Psoas muscle (tissue), 8 donors: ENCODE measurements around the gene IRX1. TPM values are rescaled to one million over a fixed set of nuclear protein-coding genes. Genes with fewer than 3 reads are reported as not detected.

Source experiments
- ATAC-seq, 4 donors: fragments of 200-7000 bp; cut with Tn5 transposase; one replicate each; pipeline ENCODE4 v1.9.1; 2020; ENCODE audit warnings: moderate library complexity in 3 of 4, mild to moderate bottlenecking in 2 of 4
- DNase-seq, 2 donors: peaks; one replicate each; pipeline ENCODE4 v3.0.0-alpha.2; 2020
- H3K27ac ChIP-seq: fragments of 200-600 bp; one replicate; pipeline ENCODE4 v1.8.0; 2022
- H3K27me3 ChIP-seq, 3 donors: fragments of 200-600 bp in 1 of 3; one replicate each; pipeline versions ENCODE4 v1.6.1 to v1.8.0; 2013 to 2022; ENCODE audit warnings: low read length in 2 of 3, mild to moderate bottlenecking in 2 of 3, moderate library complexity in 1 of 3; ENCODE audit not compliant: insufficient read depth in 3 of 3
- H3K36me3 ChIP-seq, 2 donors: fragments of 200-600 bp in 1 of 2; one replicate each; pipeline versions ENCODE4 v1.6.1 to v1.8.0; 2013 to 2022; ENCODE audit warnings: low read depth in 1 of 2, mild to moderate bottlenecking in 1 of 2, moderate library complexity in 1 of 2; ENCODE audit not compliant: insufficient read depth in 1 of 2
- H3K4me1 ChIP-seq: fragments of 200-600 bp; one replicate; pipeline ENCODE4 v1.8.0; 2022
- H3K4me3 ChIP-seq: fragments of 200-600 bp; one replicate; pipeline ENCODE4 v1.8.0; 2022; ENCODE audit warnings: mild to moderate bottlenecking
- H3K9me3 ChIP-seq: fragments of 200-600 bp; one replicate; pipeline ENCODE4 v1.8.0; 2022
- WGBS, 3 donors: extraction: QIAGEN DNeasy Blood & Tissue Kit; methylation state at CpG; one replicate each; pipeline versions ENCODE4 v1.1.6 to v1.1.7; 2013; 5-methylcytosine and 5-hydroxymethylcytosine counted together
- intact Hi-C, 2 donors: fragments of 100-400 bp; cut with DNase I; formaldehyde crosslinking; loops; one replicate each; pipeline versions ENCODE4 v1.11.0 to v1.14.2; 2022
- polyA plus RNA-seq, 3 donors: library from polyadenylated mRNA; stranded (reverse); fragments of 200-250 nt; gene quantifications; one replicate each; pipeline ENCODE4 v1.2.3, GENCODE V29; 2013
- total RNA-seq, 4 donors: library from RNA; stranded (reverse); fragmentation: NEBNext Ultra II Directional in 2 of 4; extraction: Animal tissue kit (Norgen Biotek cat#: 25700) in 2 of 4; gene quantifications; one replicate each; pipeline versions ENCODE4 v1.2.1 to v1.2.4, GENCODE V29; 2021 to 2023
- TF ChIP-seq, protein P1 (sequence below): fragments of 200-600 bp; IDR thresholded peaks from one replicate; pipeline ENCODE4 v1.8.0; 2022; ENCODE audit warnings: antibody characterized with exemption
- donor health status: healthy with polysubstance abuse.
- donor health status: DM: no; HTN: no; CAD: no; lungs with moderate emphysema.
- donor health status: Bipolar disorder and iron deficiency.
- donor health status: healthy.
- donor health status: DM: yes; HTN: yes; CAD: no.
- donor health status: DM: no; HTN: no; CAD: no.
- donor health status: DM: no; HTN: no; CAD: no.
- donor health status: DM: yes; HTN: yes; CAD: no.

The IRX1 gene
- total and polyA plus RNA-seq, 7 donors: not detected

DNA sequence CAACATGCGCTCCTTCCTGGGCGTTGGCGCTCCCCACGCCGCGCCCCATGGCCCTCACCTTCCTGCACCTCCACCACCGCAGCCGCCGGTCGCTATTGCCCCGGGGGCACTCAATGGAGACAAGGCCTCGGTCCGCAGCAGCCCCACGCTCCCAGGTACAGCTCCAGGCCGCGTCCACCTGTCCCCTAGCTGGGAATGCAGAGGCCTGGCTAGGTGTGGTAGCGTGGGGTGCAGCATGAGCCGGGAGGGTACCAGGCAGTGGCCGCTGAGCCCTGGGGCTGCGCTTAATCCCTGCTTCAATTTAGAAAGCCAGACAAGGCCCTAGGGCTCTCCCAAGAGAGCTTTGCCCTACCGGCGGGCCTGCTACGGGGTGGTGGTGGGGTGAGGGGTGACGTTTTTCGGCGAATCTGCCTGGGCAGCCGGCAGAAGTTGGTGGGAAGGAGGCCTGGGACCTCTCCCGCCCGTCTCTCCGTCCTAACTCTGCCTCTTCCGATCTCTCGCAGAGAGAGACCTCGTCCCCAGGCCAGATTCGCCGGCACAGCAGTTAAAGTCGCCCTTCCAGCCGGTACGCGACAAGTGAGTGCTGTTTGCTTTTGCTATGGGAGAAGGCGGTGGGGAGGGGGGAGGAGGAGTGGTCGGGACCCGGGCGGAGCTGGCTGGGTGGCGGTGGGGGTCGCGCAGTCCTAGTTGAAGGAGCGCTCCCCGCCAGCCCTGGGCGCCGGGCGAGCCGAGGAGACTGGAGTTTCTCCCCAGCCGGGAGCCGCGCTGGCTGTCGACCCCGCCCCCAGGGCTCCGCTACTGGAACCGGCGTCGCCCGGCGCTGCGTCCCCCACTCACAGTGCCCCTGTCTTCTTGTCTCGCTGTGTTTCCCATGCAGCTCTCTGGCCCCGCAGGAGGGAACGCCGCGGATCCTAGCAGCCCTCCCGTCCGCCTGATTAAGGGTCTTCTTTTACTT is 4.8 kb downstream of the IRX1 start:
- DNase-seq: no peak
- intact Hi-C loops: no loop called here
- peaks cover 3 to 95% (median 51%) of the 10 kb centered on the region in 3 donors for H3K27me3 ChIP-seq
- no peak for ATAC-seq
- H3K4me3 ChIP-seq: no peak overlapping the region
- TF ChIP-seq, protein P1, sequence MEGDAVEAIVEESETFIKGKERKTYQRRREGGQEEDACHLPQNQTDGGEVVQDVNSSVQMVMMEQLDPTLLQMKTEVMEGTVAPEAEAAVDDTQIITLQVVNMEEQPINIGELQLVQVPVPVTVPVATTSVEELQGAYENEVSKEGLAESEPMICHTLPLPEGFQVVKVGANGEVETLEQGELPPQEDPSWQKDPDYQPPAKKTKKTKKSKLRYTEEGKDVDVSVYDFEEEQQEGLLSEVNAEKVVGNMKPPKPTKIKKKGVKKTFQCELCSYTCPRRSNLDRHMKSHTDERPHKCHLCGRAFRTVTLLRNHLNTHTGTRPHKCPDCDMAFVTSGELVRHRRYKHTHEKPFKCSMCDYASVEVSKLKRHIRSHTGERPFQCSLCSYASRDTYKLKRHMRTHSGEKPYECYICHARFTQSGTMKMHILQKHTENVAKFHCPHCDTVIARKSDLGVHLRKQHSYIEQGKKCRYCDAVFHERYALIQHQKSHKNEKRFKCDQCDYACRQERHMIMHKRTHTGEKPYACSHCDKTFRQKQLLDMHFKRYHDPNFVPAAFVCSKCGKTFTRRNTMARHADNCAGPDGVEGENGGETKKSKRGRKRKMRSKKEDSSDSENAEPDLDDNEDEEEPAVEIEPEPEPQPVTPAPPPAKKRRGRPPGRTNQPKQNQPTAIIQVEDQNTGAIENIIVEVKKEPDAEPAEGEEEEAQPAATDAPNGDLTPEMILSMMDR: no peak
- no peak overlapping the region for H3K27ac ChIP-seq
- H3K9me3 ChIP-seq: no peaks in the 10 kb centered on the region
- H3K36me3 ChIP-seq: no peaks in the 10 kb centered on the region
- 5 to 7% (median 7%) methylated on average over 49 to 71 of the region's 71 CpGs for WGBS, 3 donors
- H3K4me1 ChIP-seq: no peaks in the 10 kb centered on the region

GRCh38 chr5:3601061-3601710 is 5.6 kb downstream of the IRX1 start:
- peaks cover 3 to 97% (median 50%) of the 10 kb centered on the region in 3 donors for H3K27me3 ChIP-seq
- intact Hi-C loops: no loop called here
- no peak overlapping the region for H3K27ac ChIP-seq
- H3K4me1 ChIP-seq: no peaks in the 10 kb centered on the region
- H3K9me3 ChIP-seq: no peaks in the 10 kb centered on the region
- H3K36me3 ChIP-seq: no peaks in the 10 kb centered on the region
- ATAC-seq: no peak
- H3K4me3 ChIP-seq: no peak overlapping the region
- no peak for DNase-seq
- TF ChIP-seq, protein P1: no peak
- 14 to 22% (median 20%) methylated on average over 23 of the region's 23 CpGs for WGBS, 3 donors

GRCh38 chr5:3601911-3602782 is 6.5 kb downstream of the IRX1 start:
- ATAC-seq (no peak), DNase-seq (no peak)
- Histone ChIP-seq H3K4me1 (no peaks in the 10 kb centered on the region), H3K27me3 (peaks cover 0 to 97% (median 51%) of the 10 kb centered on the region in 3 donors), H3K27ac (no peak overlapping the region), H3K9me3 (no peaks in the 10 kb centered on the region), H3K36me3 (no peaks in the 10 kb centered on the region), H3K4me3 (no peak overlapping the region)
- WGBS, 3 donors: 5 to 7% (median 6%) methylated on average over 64 to 73 of the region's 73 CpGs
- TF ChIP-seq, protein P1: no peak
- intact Hi-C loops: no loop called here

GRCh38 chr5:3602785-3603502 is 7.3 kb downstream of the IRX1 start:
- TF ChIP-seq, protein P1: peak; percentile 46
- Histone ChIP-seq H3K36me3 (no peaks in the 10 kb centered on the region), H3K4me1 (no peaks in the 10 kb centered on the region), H3K4me3 (no peak overlapping the region), H3K27ac (no peak overlapping the region), H3K27me3 (peaks cover 0 to 90% (median 45%) of the 10 kb centered on the region in 3 donors), H3K9me3 (no peaks in the 10 kb centered on the region)
- 4 to 5% (median 5%) methylated on average over 40 to 45 of the region's 45 CpGs for WGBS, 3 donors
- ATAC-seq (peak in 3 of 4 donors; percentile 48 to 65 (median 56)), DNase-seq (no peak)
- intact Hi-C loops: no loop called here
